K562 (cell line): Measurements from ENCODE around the gene TRPM6. TPM values are rescaled to one million over a fixed set of nuclear protein-coding genes. Genes with fewer than 3 reads are reported as not detected.

Source experiments
- ATAC-seq: fragments of 200-7000 bp; cut with Tn5 transposase; 3 replicates; pipeline ENCODE4 v1.9.1; 2020; ENCODE audit warnings: moderate library complexity
- BruUV-seq: library from RNA; stranded (reverse); fragments of 400-500 nt; replicated peaks from 2 replicates; lab custom pipeline; 2021; lab: Mats Ljungman, UMichigan
- CTCF ChIA-PET: fragments of 300-600 bp; formaldehyde crosslinking; extraction: SDS; loops from one replicate; lab custom pipeline; 2021; ENCODE audit warnings: low intra/inter-chr PET ratio; lab: Yijun Ruan, JAX
- POLR2A ChIA-PET: fragments of 300-600, 350-650 bp; sonication (Branson Sonifier 250); formaldehyde crosslinking; extraction: SDS; loops from one replicate; lab custom pipeline; 2021; ENCODE audit warnings: antibody characterized with exemption, inconsistent platforms; lab: Yijun Ruan, JAX
- DNase-seq, 4 experiments: peaks; one replicate each; pipeline versions ENCODE4 v3.0.0 to v3.0.0-alpha.2; 2011 to 2018; ENCODE audit warnings: low spot score in 3 of 4, mixed read lengths in 3 of 4; ENCODE audit errors: extremely low read depth in 1 of 4
- FAIRE-seq: peaks from 2 replicates; lab custom pipeline; 2011; peaks lifted over from hg19 to GRCh38; lab: Jason Lieb, UNC
- H2AFZ ChIP-seq: 2 replicates; pipeline ENCODE4 v1.6.0; 2011; ENCODE audit warnings: low read depth, low read length, control low read depth, inconsistent platforms
- H3K27ac ChIP-seq: fragments of 200-600 bp; 3 replicates; pipeline ENCODE4 v1.8.0; 2011; ENCODE audit warnings: low read depth, mild to moderate bottlenecking, control low read depth, inconsistent platforms, low read length, moderate library complexity, mixed read lengths; ENCODE audit errors: extremely low read depth
- H3K27me3 ChIP-seq, 2 experiments: fragments of 300-600 bp in 1 of 2; 2 replicates in 1 of 2; 3 replicates in 1 of 2; pipeline versions ENCODE4 v1.6.0 to v1.8.0; 2011; ENCODE audit warnings: inconsistent platforms in 2 of 2, low read length in 2 of 2, mild to moderate bottlenecking in 1 of 2, mixed read lengths in 1 of 2, moderate library complexity in 1 of 2; ENCODE audit not compliant: control insufficient read depth in 2 of 2, insufficient read depth in 2 of 2
- H3K36me3 ChIP-seq: fragments of 300-600 bp; 3 replicates; pipeline ENCODE4 v1.8.0; 2011; ENCODE audit warnings: mild to moderate bottlenecking, low read length, inconsistent platforms; ENCODE audit not compliant: control insufficient read depth, insufficient read depth
- H3K4me1 ChIP-seq, 2 experiments: fragments of 200-600 bp in 1 of 2; replicated peaks in 1 of 2; 2 replicates in 1 of 2; 3 replicates in 1 of 2; pipeline versions ENCODE4 v1.5.1 to v1.8.0; 2011; ENCODE audit warnings: inconsistent platforms in 2 of 2, low read length in 2 of 2, mild to moderate bottlenecking in 1 of 2, mixed read lengths in 1 of 2, moderate library complexity in 1 of 2; ENCODE audit not compliant: control insufficient read depth in 2 of 2, insufficient read depth in 2 of 2
- H3K4me2 ChIP-seq: 2 replicates; pipeline ENCODE4 v1.6.1; 2011; ENCODE audit warnings: low read length, control low read depth, inconsistent platforms, mixed read lengths; ENCODE audit not compliant: insufficient read depth
- H3K4me3 ChIP-seq: fragments of 200-600 bp; sonication (generic), shearing (Covaris generic); 2 replicates; pipeline ENCODE4 v1.5.1; 2016; ENCODE audit warnings: control low read depth, inconsistent platforms
- H3K79me2 ChIP-seq: fragments of 200-600 bp; 3 replicates; pipeline ENCODE4 v1.8.0; 2011; ENCODE audit warnings: low read length, inconsistent platforms; ENCODE audit not compliant: control insufficient read depth, insufficient read depth
- H3K9ac ChIP-seq, 2 experiments: 2 replicates each; pipeline versions ENCODE4 v1.6.0 to v1.6.1; 2011; ENCODE audit warnings: low read depth in 2 of 2, low read length in 2 of 2, control low read depth in 1 of 2, inconsistent platforms in 1 of 2, mild to moderate bottlenecking in 1 of 2, mixed read lengths in 1 of 2; ENCODE audit not compliant: insufficient read depth in 1 of 2
- H3K9me1 ChIP-seq: one replicate; pipeline ENCODE4 v1.6.0; 2011; ENCODE audit warnings: inconsistent platforms, mild to moderate bottlenecking, low read length, moderate library complexity; ENCODE audit not compliant: control insufficient read depth, insufficient read depth
- H3K9me3 ChIP-seq: replicated peaks from 2 replicates; pipeline ENCODE4 v1.5.1; 2011; ENCODE audit warnings: low read depth, low read length, inconsistent platforms; ENCODE audit not compliant: control insufficient read depth, insufficient read depth
- H4K20me1 ChIP-seq: replicated peaks from 2 replicates; pipeline ENCODE4 v1.6.1; 2011; ENCODE audit warnings: low read length, inconsistent platforms, mixed read lengths; ENCODE audit not compliant: control insufficient read depth, insufficient read depth
- GTF2F1 ChIP-seq: IDR thresholded peaks from 2 replicates; pipeline ENCODE4 v1.6.1; 2011; ENCODE audit warnings: low read depth, low read length, improper control_type of control experiment
- RBM17 ChIP-seq: fragments of 200-400 bp; formaldehyde crosslinking; IDR thresholded peaks from 2 replicates; pipeline ENCODE4 v1.6.1; 2017; ENCODE audit warnings: low read depth, mild to moderate bottlenecking, low read length, borderline replicate concordance
- RHOXF2B ChIP-seq: fragments of 250-450 bp; sonication (Bioruptor Pico); conservative IDR thresholded peaks from 2 replicates; pipeline ENCODE4 v1.5.1; 2021
- SAP30 ChIP-seq: fragments of 200-600 bp; sonication (generic); IDR thresholded peaks from 2 replicates; pipeline ENCODE4 v1.6.1; 2012; ENCODE audit warnings: borderline replicate concordance, low read depth, mild to moderate bottlenecking, moderate library complexity, low read length, control low read depth, inconsistent platforms; ENCODE audit not compliant: insufficient read depth, poor library complexity, severe bottlenecking
- ZNF79 ChIP-seq: fragments of 250-450 bp; sonication (Bioruptor Pico); IDR thresholded peaks from 2 replicates; pipeline ENCODE4 v1.4.0; 2020; ENCODE audit warnings: low read depth, mild to moderate bottlenecking, moderate library complexity
- WGBS: fragments of 100-300 bp; shearing (Covaris generic); methylation state at CpG from one replicate; pipeline ENCODE4 v1.1.6; 2016; ENCODE audit warnings: low coverage, mixed read lengths; ENCODE audit not compliant: insufficient coverage; ENCODE audit errors: missing lambda C conversion rate; 5-methylcytosine and 5-hydroxymethylcytosine counted together
- in situ Hi-C: fragments of 300-500 bp; cut with MboI; formaldehyde crosslinking; loops from 4 replicates; pipeline ENCODE4 v1.15.0; 2018; ENCODE audit warnings: inconsistent platforms, mixed read lengths
- intact Hi-C: fragments of 100-400 bp; cut with micrococcal nuclease; formaldehyde crosslinking; loops from 2 replicates; pipeline ENCODE4 v1.14.2; 2022
- polyA plus RNA-seq, 8 experiments: library from polyadenylated mRNA; depleted of rRNA in 4 of 8; stranded (reverse) in 5 of 8; unstranded in 3 of 8; fragments of >200 nt; fragmentation: Nextera tagmentation in 2 of 8; fragmentation: Illumina TruSeq in 1 of 8; extraction: Ambion mirVana in 2 of 8; extraction: Trizol in 1 of 8; gene quantifications; 2 replicates each; pipeline versions ENCODE4 v1.2.1 to v1.2.3, GENCODE V29; 2011 to 2014; ENCODE audit warnings: inconsistent platforms in 1 of 8, missing spikeins in 1 of 8
- total RNA-seq, 7 experiments: library from RNA; depleted of rRNA in 6 of 7; stranded (reverse); fragments of >200 nt in 6 of 7; fragmentation: Illumina TruSeq in 2 of 7; extraction: Trizol in 2 of 7; gene quantifications; 2 replicates each; pipeline versions ENCODE4 v1.2.1 to v1.2.3, GENCODE V29; 2011 to 2021; ENCODE audit warnings: low replicate concordance in 1 of 7
- TF ChIP-seq, protein P1 (sequence below): fragments of 450-650 bp; formaldehyde crosslinking; IDR thresholded peaks from 2 replicates; pipeline ENCODE4 v1.4.0; 2020; ENCODE audit warnings: mild to moderate bottlenecking, mixed read lengths

Gene TRPM6
- total and polyA plus RNA-seq, 9 of the 15 experiments (the other 6 are each of a cell fraction or from before 2014, with no cell fraction given), result 0.03 to 0.16 (median 0.09) TPM

DNA sequence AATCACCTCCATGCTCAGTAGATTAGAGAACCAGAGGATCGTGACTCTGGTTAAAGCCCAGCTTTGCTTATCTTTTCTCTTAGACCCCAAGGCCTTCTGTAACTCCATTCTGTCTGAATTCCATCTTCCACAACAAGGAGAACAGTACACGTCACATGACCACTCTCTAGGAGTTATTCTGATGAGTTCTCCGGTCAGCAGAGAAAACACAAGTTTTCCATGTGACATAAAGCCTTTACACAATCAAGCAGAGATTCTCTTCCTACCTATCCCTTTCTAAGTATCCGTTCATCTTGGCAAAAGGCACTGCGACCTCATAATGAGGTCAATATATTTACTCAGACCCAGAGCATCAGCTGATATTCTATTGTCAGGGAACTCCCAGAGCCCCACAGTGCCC, 112.3 kb downstream of the TRPM6 start:
- FAIRE-seq, result no peak

More for the DNA sequence above, 112.3 kb downstream of the TRPM6 start:
- Histone ChIP-seq H3K79me2 (no peaks in the 10 kb centered on the region), H3K9ac (no peak overlapping the region), H3K4me3 (no peak overlapping the region), H2AFZ (peak overlapping the region; percentile 51; the same call in 1 of the 2 replicates), H4K20me1 (no peaks in the 10 kb centered on the region), H3K4me2 (no peak overlapping the region), H3K9me1 (no peaks in the 10 kb centered on the region), H3K27me3 (no peaks in the 10 kb centered on the region), H3K4me1 (peaks cover 0 to 3% of the 10 kb centered on the region in 2 experiments; a peak in 1 of 5 replicates), H3K27ac (no peak overlapping the region), H3K36me3 (no peaks in the 10 kb centered on the region), H3K9me3 (no peaks in the 10 kb centered on the region)
- WGBS, result 24% methylated on average over 5 of the region's 5 CpGs
- in situ Hi-C loops (loop anchor here (25.0 kb wide), 2 partner anchors 412 to 1537 kb away; no protein-coding TSS in a partner anchor), intact Hi-C loops (loop anchor here (10.0 kb wide), 1 partner anchor 1529 kb away; no protein-coding TSS in a partner anchor)
- no TSS peak for BruUV-seq
- no peak for DNase-seq
- ChIA-PET POLR2A (no interaction called here), CTCF (interaction anchor here (3.2 kb wide), 1 partner anchor 301 kb away, joined by 20 read pairs; no protein-coding TSS in a partner anchor)
- ATAC-seq, result no peak
- TF ChIP-seq, protein P1, sequence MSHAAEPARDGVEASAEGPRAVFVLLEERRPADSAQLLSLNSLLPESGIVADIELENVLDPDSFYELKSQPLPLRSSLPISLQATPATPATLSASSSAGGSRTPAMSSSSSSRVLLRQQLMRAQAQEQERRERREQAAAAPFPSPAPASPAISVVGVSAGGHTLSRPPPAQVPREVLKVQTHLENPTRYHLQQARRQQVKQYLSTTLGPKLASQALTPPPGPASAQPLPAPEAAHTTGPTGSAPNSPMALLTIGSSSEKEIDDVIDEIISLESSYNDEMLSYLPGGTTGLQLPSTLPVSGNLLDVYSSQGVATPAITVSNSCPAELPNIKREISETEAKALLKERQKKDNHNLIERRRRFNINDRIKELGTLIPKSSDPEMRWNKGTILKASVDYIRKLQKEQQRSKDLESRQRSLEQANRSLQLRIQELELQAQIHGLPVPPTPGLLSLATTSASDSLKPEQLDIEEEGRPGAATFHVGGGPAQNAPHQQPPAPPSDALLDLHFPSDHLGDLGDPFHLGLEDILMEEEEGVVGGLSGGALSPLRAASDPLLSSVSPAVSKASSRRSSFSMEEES (CRISPR knock-in tag), result peak; percentile 44
- TF ChIP-seq RHOXF2B (CRISPR knock-in tag) (no peak), GTF2F1 (no peak), ZNF79 (CRISPR knock-in tag) (no peak), SAP30 (no peak), RBM17 (no peak)
